ENCODE measurements around the gene PGA5. TPM values are rescaled to one million over a fixed set of nuclear protein-coding genes. Genes with fewer than 3 reads are reported as not detected.

The PGA5 gene
- total and polyA plus RNA-seq, 3 experiments from 2014 or later, result not detected

DNA sequence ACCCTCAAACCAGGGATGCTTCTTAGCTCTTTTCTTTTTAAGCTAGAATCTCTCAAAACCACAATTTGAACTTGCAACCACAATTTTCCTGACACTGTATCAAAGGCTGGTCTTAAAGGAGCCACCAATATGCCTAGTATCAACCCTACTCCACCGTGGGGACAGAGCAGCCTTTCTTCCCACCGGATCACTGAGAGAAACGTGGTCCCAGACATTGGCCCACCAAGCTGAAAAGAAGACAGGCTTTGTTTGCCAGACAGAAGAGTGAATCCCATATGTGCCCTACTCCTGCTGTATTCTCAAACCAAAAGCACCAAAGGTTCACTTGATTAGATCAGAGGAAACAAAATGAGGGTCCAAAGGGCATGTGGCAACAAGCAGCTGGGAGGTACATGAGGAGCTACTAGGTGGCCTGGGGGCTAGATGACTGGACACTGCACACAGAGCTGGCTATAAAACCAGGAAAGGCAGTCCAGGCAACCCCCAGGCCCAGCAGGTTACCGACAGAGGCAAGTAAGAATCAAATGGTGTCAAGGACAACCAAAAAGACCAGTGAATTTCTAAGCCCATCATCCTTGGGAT lies 57.8 kb downstream of the PGA5 start:
- H3K4me1 Mint-ChIP-seq, result peaks cover 24 to 48% (median 37%) of the 10 kb centered on the region in 3 donors
- no peak overlapping the region for H3K27ac ChIP-seq (ENCODE audit: low read depth, low read length)
- H3K27me3 Mint-ChIP-seq, result peaks cover 0 to 2% of the 10 kb centered on the region in 2 donors
- peaks cover 14% of the 10 kb centered on the region for H3K4me1 ChIP-seq (ENCODE audit: insufficient read depth, low read length)
- peaks cover 11 to 59% (median 25%) of the 10 kb centered on the region in 3 donors for H3K36me3 Mint-ChIP-seq
- CTCF ChIA-PET, result no interaction called here
- H3K27me3 ChIP-seq (ENCODE audit: insufficient read depth, low read length, poor library complexity, severe bottlenecking), result peaks cover 3% of the 10 kb centered on the region
- H3K4me3 Mint-ChIP-seq, result no peak overlapping the region
- peaks cover 36% of the 10 kb centered on the region for H3K36me3 ChIP-seq (ENCODE audit: insufficient read depth, low read length)
- peak overlapping the region in 7 of 8 donors; percentile 15 to 85 (median 66) for H3K27ac Mint-ChIP-seq
- DNase-seq, result no peak
- POLR2A ChIA-PET, result no interaction called here
- H3K9me3 ChIP-seq (ENCODE audit: low read length), result no peaks in the 10 kb centered on the region
- no peak overlapping the region for H3K4me3 ChIP-seq (ENCODE audit: low read length)
- H3K9me3 Mint-ChIP-seq, result no peaks in the 10 kb centered on the region

Other genes starting within 250 kb of the PGA5 start
- gene CD5, start 138.7 kb upstream of the PGA5 start, total RNA-seq, result 100 to 1,000 TPM; 169 to 175 TPM
- gene CD5, start 138.7 kb upstream of the PGA5 start, polyA plus RNA-seq, result 156 TPM
- 10 to 100 TPM in 1 of 2 experiments, 1 to 10 TPM in 1; 8.4 to 10.3 TPM for gene VPS37C, start 79.7 kb upstream of the PGA5 start, total RNA-seq
- 1.3 TPM for gene VPS37C, start 79.7 kb upstream of the PGA5 start, polyA plus RNA-seq
- not detected for gene PGA3, start 37.7 kb upstream of the PGA5 start, total RNA-seq
- gene PGA3, start 37.7 kb upstream of the PGA5 start, polyA plus RNA-seq, result not detected
- gene PGA4, start 18.8 kb upstream of the PGA5 start, total RNA-seq, result not detected
- not detected for gene PGA4, start 18.8 kb upstream of the PGA5 start, polyA plus RNA-seq
- gene VWCE, start 54.1 kb downstream of the PGA5 start, total RNA-seq, result 10 to 100 TPM; 11.3 to 12.4 TPM
- not detected for gene VWCE, start 54.1 kb downstream of the PGA5 start, polyA plus RNA-seq
- gene DDB1, start 91.9 kb downstream of the PGA5 start, total RNA-seq, result 100 to 1,000 TPM; 302 to 307 TPM
- 120 TPM for gene DDB1, start 91.9 kb downstream of the PGA5 start, polyA plus RNA-seq
- 10 to 100 TPM; 66.8 to 72.4 TPM for gene TKFC, start 92.1 kb downstream of the PGA5 start, total RNA-seq
- gene TKFC, start 92.1 kb downstream of the PGA5 start, polyA plus RNA-seq, result 31.8 TPM
- 10 to 100 TPM; 53.0 to 53.7 TPM for gene CYB561A3, start 120.7 kb downstream of the PGA5 start, total RNA-seq
- gene CYB561A3, start 120.7 kb downstream of the PGA5 start, polyA plus RNA-seq, result 62.1 TPM
- 10 to 100 TPM; 74.4 to 75.1 TPM for gene TMEM138, start 121.2 kb downstream of the PGA5 start, total RNA-seq
- 54.3 TPM for gene TMEM138, start 121.2 kb downstream of the PGA5 start, polyA plus RNA-seq
- 10 to 100 TPM; 16.8 to 17.5 TPM for gene TMEM216, start 151.4 kb downstream of the PGA5 start, total RNA-seq
- gene TMEM216, start 151.4 kb downstream of the PGA5 start, polyA plus RNA-seq, result 53.2 TPM
- gene CPSF7, start 188.8 kb downstream of the PGA5 start, total RNA-seq, result 100 to 1,000 TPM; 128 to 140 TPM
- gene CPSF7, start 188.8 kb downstream of the PGA5 start, polyA plus RNA-seq, result 32.9 TPM
- gene SDHAF2, start 188.9 kb downstream of the PGA5 start, total RNA-seq, result 10 to 100 TPM; 48.8 to 49.2 TPM
- gene SDHAF2, start 188.9 kb downstream of the PGA5 start, polyA plus RNA-seq, result 101 TPM